Neuronal stem cell (in vitro differentiated cells): ENCODE results near the gene DSP.

Source experiments
- DNase-seq: peaks from one replicate; pipeline ENCODE4 v3.0.0-alpha.2; 2013; ENCODE audit warnings: low spot score
- H2AFZ ChIP-seq: one replicate; pipeline ENCODE4 v1.6.1; 2013; ENCODE audit warnings: mild to moderate bottlenecking, low read length, inconsistent platforms
- H2AK5ac ChIP-seq: 2 replicates; pipeline ENCODE4 v1.6.1; 2013; ENCODE audit warnings: low read depth, mild to moderate bottlenecking, inconsistent platforms, low read length, moderate library complexity, mixed read lengths
- H2BK120ac ChIP-seq: 2 replicates; pipeline ENCODE4 v1.6.1; 2013; ENCODE audit warnings: low read depth, mild to moderate bottlenecking, inconsistent platforms, low read length, moderate library complexity, mixed read lengths
- H2BK12ac ChIP-seq: one replicate; pipeline ENCODE4 v1.6.1; 2013; ENCODE audit warnings: low read length, inconsistent platforms
- H2BK15ac ChIP-seq: 2 replicates; pipeline ENCODE4 v1.6.1; 2013; ENCODE audit warnings: mild to moderate bottlenecking, low read length, inconsistent platforms, mixed read lengths
- H2BK5ac ChIP-seq: one replicate; pipeline ENCODE4 v1.6.1; 2013; ENCODE audit warnings: inconsistent platforms, mild to moderate bottlenecking, low read length, moderate library complexity
- H3K14ac ChIP-seq: one replicate; pipeline ENCODE4 v1.6.1; 2013; ENCODE audit warnings: low read length, inconsistent platforms
- H3K18ac ChIP-seq: 2 replicates; pipeline ENCODE4 v1.6.1; 2013; ENCODE audit warnings: low read length, inconsistent platforms
- H3K23ac ChIP-seq: 2 replicates; pipeline ENCODE4 v1.6.1; 2013; ENCODE audit warnings: low read depth, mild to moderate bottlenecking, mixed read lengths, low read length, inconsistent platforms; ENCODE audit not compliant: poor library complexity
- H3K27ac ChIP-seq: replicated peaks from 3 replicates; pipeline ENCODE4 v1.5.1; 2013; ENCODE audit warnings: low read length, inconsistent platforms
- H3K27me3 ChIP-seq, 3 experiments: 2 replicates each; pipeline ENCODE4 v1.6.1; 2013; ENCODE audit warnings: low read length in 3 of 3, mild to moderate bottlenecking in 2 of 3, inconsistent platforms in 1 of 3, low read depth in 1 of 3, mixed read lengths in 1 of 3, moderate library complexity in 1 of 3; ENCODE audit not compliant: control insufficient read depth in 3 of 3, insufficient read depth in 3 of 3
- H3K36me3 ChIP-seq, 2 donors: replicated peaks in 1 of 2; 2 replicates each; pipeline ENCODE4 v1.6.1; 2013; ENCODE audit warnings: low read length in 2 of 2; ENCODE audit not compliant: control insufficient read depth in 2 of 2, insufficient read depth in 2 of 2
- H3K4ac ChIP-seq: 2 replicates; pipeline ENCODE4 v1.6.1; 2013; ENCODE audit warnings: inconsistent platforms, mild to moderate bottlenecking, low read length, moderate library complexity
- H3K4me1 ChIP-seq, 2 donors: 1 replicate in 1 of 2; 2 replicates in 1 of 2; pipeline ENCODE4 v1.6.1; 2013; ENCODE audit warnings: low read length in 2 of 2, low read depth in 1 of 2; ENCODE audit not compliant: control insufficient read depth in 2 of 2, insufficient read depth in 1 of 2
- H3K4me2 ChIP-seq: one replicate; pipeline ENCODE4 v1.6.1; 2013; ENCODE audit warnings: mild to moderate bottlenecking, low read length, inconsistent platforms; ENCODE audit not compliant: insufficient read depth, poor library complexity, severe bottlenecking
- H3K4me3 ChIP-seq, 2 donors: 2 replicates each; pipeline ENCODE4 v1.5.1; 2013; ENCODE audit warnings: low read length in 2 of 2, mild to moderate bottlenecking in 2 of 2, inconsistent platforms in 1 of 2, moderate library complexity in 1 of 2
- H3K79me1 ChIP-seq: one replicate; pipeline ENCODE4 v1.6.1; 2013; ENCODE audit warnings: low read depth, mild to moderate bottlenecking, inconsistent platforms, low read length, moderate library complexity
- H3K9ac ChIP-seq: one replicate; pipeline ENCODE4 v1.6.1; 2013; ENCODE audit warnings: mild to moderate bottlenecking, low read depth, low read length, inconsistent platforms; ENCODE audit not compliant: poor library complexity
- H3K9me3 ChIP-seq, 2 donors: replicated peaks in 1 of 2; 2 replicates each; pipeline versions ENCODE3 to v1.6.1; 2013; ENCODE audit warnings: low read length in 2 of 2, mild to moderate bottlenecking in 2 of 2, inconsistent platforms in 1 of 2, low read depth in 1 of 2, mixed read lengths in 1 of 2, moderate library complexity in 1 of 2; ENCODE audit not compliant: control insufficient read depth in 2 of 2, insufficient read depth in 1 of 2
- H4K8ac ChIP-seq: one replicate; pipeline ENCODE4 v1.6.1; 2013; ENCODE audit warnings: low read depth, mild to moderate bottlenecking, inconsistent platforms, low read length, moderate library complexity
- H4K91ac ChIP-seq: one replicate; pipeline ENCODE4 v1.6.1; 2013; ENCODE audit warnings: low read length, low read depth, mild to moderate bottlenecking, inconsistent platforms; ENCODE audit not compliant: poor library complexity
- WGBS, 2 donors: extraction: QIAGEN DNeasy Blood & Tissue Kit; methylation state at CpG; one replicate each; pipeline ENCODE4 v1.1.7; 2013; ENCODE audit warnings: missing lambda C conversion rate in 2 of 2, mixed read lengths in 1 of 2; ENCODE audit not compliant: insufficient read length in 2 of 2, insufficient replicate concordance in 1 of 2; ENCODE audit errors: extremely low coverage in 2 of 2; 5-methylcytosine and 5-hydroxymethylcytosine counted together

DSP gene

GRCh38 chr6:7631466-7631865, 90.0 kb downstream of the DSP start:
- Histone ChIP-seq H3K23ac (no peak overlapping the region), H3K4me3 (no peak overlapping the region), H3K36me3 (no peaks in the 10 kb centered on the region), H4K91ac (no peak overlapping the region), H2AK5ac (no peak overlapping the region), H2BK15ac (no peak overlapping the region), H3K14ac (no peak overlapping the region), H3K18ac (no peak overlapping the region), H2BK120ac (no peak overlapping the region), H2AFZ (no peak overlapping the region), H3K9me3 (peaks cover 3 to 11% of the 10 kb centered on the region in 2 donors), H3K4ac (no peak overlapping the region), H3K9ac (no peak overlapping the region), H2BK12ac (no peak overlapping the region), H3K79me1 (no peaks in the 10 kb centered on the region), H4K8ac (no peak overlapping the region), H3K4me1 (peaks cover 0 to 4% of the 10 kb centered on the region in 2 donors), H3K4me2 (no peak overlapping the region), H2BK5ac (no peak overlapping the region), H3K27ac (no peak overlapping the region), H3K27me3 (peaks cover 0 to 68% (median 0%) of the 10 kb centered on the region in 3 experiments)
- no peak for DNase-seq
- WGBS, 2 donors, result no CpG with 5 or more reads among the region's 5 CpGs

DNA sequence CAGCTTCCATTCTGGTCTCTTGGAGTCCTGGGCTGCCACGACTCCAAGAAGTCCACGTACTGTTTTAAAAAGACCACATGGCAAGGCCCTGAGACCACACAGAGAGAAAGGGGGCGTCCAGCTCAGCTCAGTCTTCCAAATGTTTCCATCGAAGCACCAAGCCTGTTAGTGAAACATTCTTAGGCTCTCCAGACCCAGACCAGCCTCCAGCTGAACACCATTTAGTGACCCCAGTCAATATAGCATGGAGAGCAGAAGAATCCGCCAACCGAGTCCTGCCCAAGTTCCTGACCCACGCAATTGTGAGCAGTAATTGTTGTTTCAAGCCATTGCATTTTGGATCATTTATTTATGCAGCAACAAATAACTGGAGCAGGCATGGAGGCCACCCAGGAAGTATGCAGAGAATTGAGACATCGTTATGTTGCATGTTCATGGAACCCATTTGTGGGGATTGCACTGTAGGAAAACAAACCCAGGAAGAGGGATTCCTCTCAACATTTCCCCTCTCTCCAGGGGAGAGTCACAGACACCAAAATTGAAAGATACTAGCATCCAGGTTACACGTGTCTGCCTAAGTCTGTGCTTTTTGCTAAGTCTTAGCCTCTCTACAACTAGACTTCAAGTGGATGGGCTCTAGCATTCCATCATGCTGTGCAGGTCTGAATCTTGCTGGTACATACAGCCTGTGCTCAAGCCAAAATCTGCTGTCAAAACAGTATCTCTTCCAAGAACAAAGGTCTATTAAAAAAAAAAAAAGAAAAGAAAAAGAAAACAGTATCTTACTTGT, 91.2 kb downstream of the DSP start:
- WGBS, 2 donors, result no CpG with 5 or more reads among the region's 9 CpGs
- no peak overlapping the region for H2BK5ac ChIP-seq
- H4K91ac ChIP-seq, result no peak overlapping the region
- no peak overlapping the region for H2AFZ ChIP-seq
- DNase-seq, result no peak
- no peak overlapping the region for H2BK120ac ChIP-seq
- no peak overlapping the region for H3K4me3 ChIP-seq
- H3K4me1 ChIP-seq, result peaks cover 0 to 4% of the 10 kb centered on the region in 2 donors
- H2BK12ac ChIP-seq, result no peak overlapping the region
- no peak overlapping the region for H3K4me2 ChIP-seq
- no peak overlapping the region for H3K23ac ChIP-seq
- no peak overlapping the region for H3K27ac ChIP-seq
- H3K9me3 ChIP-seq, result peaks cover 2 to 6% of the 10 kb centered on the region in 2 donors
- no peak overlapping the region for H2AK5ac ChIP-seq
- no peak overlapping the region for H3K9ac ChIP-seq
- H3K27me3 ChIP-seq, result peaks cover 0 to 60% (median 0%) of the 10 kb centered on the region in 3 experiments
- H3K4ac ChIP-seq, result no peak overlapping the region
- no peak overlapping the region for H2BK15ac ChIP-seq
- H4K8ac ChIP-seq, result no peak overlapping the region
- no peak overlapping the region for H3K14ac ChIP-seq
- no peaks in the 10 kb centered on the region for H3K79me1 ChIP-seq
- H3K36me3 ChIP-seq, result no peaks in the 10 kb centered on the region
- no peak overlapping the region for H3K18ac ChIP-seq

DNA sequence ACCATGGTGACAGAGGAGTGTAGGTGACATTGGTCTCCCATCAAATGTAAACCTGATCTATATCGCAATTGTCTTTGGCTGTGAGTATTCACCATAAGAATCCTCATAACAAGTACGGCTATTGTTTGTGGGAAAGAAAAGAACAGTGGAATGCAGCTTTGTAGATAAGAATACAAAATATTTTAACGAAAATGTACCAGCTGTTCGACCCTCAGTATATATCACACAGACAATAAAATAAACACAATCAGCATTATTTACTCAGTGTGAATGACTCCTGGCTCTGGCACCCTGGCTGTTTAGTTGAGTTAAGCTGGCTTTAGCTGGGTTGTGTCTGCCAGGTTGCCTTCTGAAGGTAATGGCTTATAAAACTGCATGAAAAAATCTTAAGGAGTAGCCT, 91.9 kb downstream of the DSP start:
- Histone ChIP-seq H2BK12ac (no peak overlapping the region), H3K4me1 (peaks cover 0 to 4% of the 10 kb centered on the region in 2 donors), H2BK15ac (no peak overlapping the region), H2BK5ac (no peak overlapping the region), H3K27me3 (peaks cover 0 to 57% (median 0%) of the 10 kb centered on the region in 3 experiments), H2BK120ac (no peak overlapping the region), H3K14ac (no peak overlapping the region), H2AFZ (no peak overlapping the region), H3K36me3 (no peaks in the 10 kb centered on the region), H2AK5ac (no peak overlapping the region), H3K79me1 (no peaks in the 10 kb centered on the region), H4K8ac (no peak overlapping the region), H3K18ac (no peak overlapping the region), H3K4me3 (no peak overlapping the region), H3K9ac (no peak overlapping the region), H3K4ac (no peak overlapping the region), H3K9me3 (peaks cover 2 to 5% of the 10 kb centered on the region in 2 donors), H4K91ac (no peak overlapping the region), H3K23ac (no peak overlapping the region), H3K27ac (no peak overlapping the region), H3K4me2 (no peak overlapping the region)
- no peak for DNase-seq
- WGBS, 2 donors, result no CpG with 5 or more reads among the region's 4 CpGs

- Histone ChIP-seq H3K18ac (no peak overlapping the region), H2AFZ (no peak overlapping the region), H2BK15ac (no peak overlapping the region), H3K27me3 (peaks cover 0 to 38% (median 0%) of the 10 kb centered on the region in 3 experiments), H3K4ac (no peak overlapping the region), H4K91ac (no peak overlapping the region), H3K14ac (no peak overlapping the region), H4K8ac (no peak overlapping the region), H3K27ac (no peak overlapping the region), H3K4me2 (no peak overlapping the region), H3K9me3 (peaks cover 0 to 2% of the 10 kb centered on the region in 2 donors), H3K4me1 (peaks cover 0 to 5% of the 10 kb centered on the region in 2 donors), H2BK120ac (no peak overlapping the region), H3K4me3 (no peak overlapping the region), H3K23ac (no peak overlapping the region), H2BK12ac (no peak overlapping the region), H2AK5ac (no peak overlapping the region), H3K36me3 (no peaks in the 10 kb centered on the region), H2BK5ac (no peak overlapping the region), H3K79me1 (no peaks in the 10 kb centered on the region), H3K9ac (no peak overlapping the region)
- WGBS, 2 donors, result no CpG with 5 or more reads among the region's 1 CpG
- no peak for DNase-seq
These were observed 94.7 kb downstream of the DSP start for GRCh38 chr6:7636151-7636550.
